Endothelial cell (in vitro differentiated cells): ENCODE data around the gene DICER1. TPM values are rescaled to one million over a fixed set of nuclear protein-coding genes. Genes with fewer than 3 reads are reported as not detected.

Source experiments
- DNase-seq: peaks from one replicate; pipeline ENCODE4 v3.0.0; 2021; ENCODE audit warnings: low spot score
- H3K27ac Mint-ChIP-seq: one replicate; pipeline ENCODE4 v1.8.0; 2021; ENCODE audit warnings: mixed read lengths, inconsistent platforms; ENCODE audit not compliant: unreplicated experiment
- H3K27me3 Mint-ChIP-seq: one replicate; pipeline ENCODE4 v1.8.0; 2021; ENCODE audit warnings: mild to moderate bottlenecking, moderate library complexity, mixed read lengths, inconsistent platforms; ENCODE audit not compliant: unreplicated experiment
- H3K36me3 Mint-ChIP-seq: one replicate; pipeline ENCODE4 v1.8.0; 2021; ENCODE audit warnings: mild to moderate bottlenecking, low read depth, mixed read lengths, inconsistent platforms; ENCODE audit not compliant: unreplicated experiment
- H3K4me1 Mint-ChIP-seq: one replicate; pipeline ENCODE4 v1.8.0; 2021; ENCODE audit warnings: mild to moderate bottlenecking, mixed read lengths, inconsistent platforms; ENCODE audit not compliant: unreplicated experiment
- H3K4me3 Mint-ChIP-seq: one replicate; pipeline ENCODE4 v1.8.0; 2021; ENCODE audit warnings: mild to moderate bottlenecking, mixed read lengths, inconsistent platforms; ENCODE audit not compliant: unreplicated experiment
- H3K9me3 Mint-ChIP-seq: one replicate; pipeline ENCODE4 v1.8.0; 2021; ENCODE audit warnings: mixed read lengths, inconsistent platforms; ENCODE audit not compliant: unreplicated experiment
- CTCF ChIP-seq: fragments of 200-600 bp; sonication (generic); IDR thresholded peaks from one replicate; pipeline ENCODE4 v1.5.0; 2021; ENCODE audit warnings: antibody characterized with exemption; ENCODE audit not compliant: unreplicated experiment
- total RNA-seq: library from RNA; stranded (reverse); fragmentation: NEBNext Ultra II Directional; extraction: Animal tissue kit (Norgen Biotek cat#: 25700); gene quantifications from one replicate; pipeline ENCODE4 v1.2.1, GENCODE V29; 2021; ENCODE audit not compliant: unreplicated experiment

The DICER1 gene
- total RNA-seq, 1 donor from 2014 or later = 69.2 TPM

DNA sequence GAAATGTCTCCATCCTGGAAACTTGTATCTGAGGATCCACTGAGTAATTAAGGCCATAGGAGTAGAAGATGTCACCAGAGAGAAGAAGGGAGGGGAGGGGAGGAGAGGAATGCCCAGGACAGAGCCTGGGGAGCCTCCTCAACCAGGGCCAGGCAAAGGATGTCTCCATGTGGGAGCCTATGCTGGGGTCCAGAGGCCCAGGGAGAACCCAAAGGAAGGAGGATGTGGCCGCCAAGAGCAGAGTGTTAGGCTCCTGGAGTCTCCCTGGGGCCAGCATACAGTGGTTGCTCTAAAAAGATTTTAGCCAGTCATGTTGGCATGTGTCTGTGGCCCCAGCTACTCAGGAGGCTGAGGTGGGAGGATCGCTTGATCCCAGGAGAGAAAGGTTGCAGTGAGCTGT is 92.6 kb downstream of the DICER1 start:
- no peak overlapping the region for H3K4me3 Mint-ChIP-seq
- TF ChIP-seq CTCF = no peak
- no peak overlapping the region for H3K27ac Mint-ChIP-seq
- H3K27me3 Mint-ChIP-seq = peaks cover 4% of the 10 kb centered on the region
- no peaks in the 10 kb centered on the region for H3K36me3 Mint-ChIP-seq
- no peaks in the 10 kb centered on the region for H3K9me3 Mint-ChIP-seq
- DNase-seq = no peak
- peaks cover 2% of the 10 kb centered on the region for H3K4me1 Mint-ChIP-seq

- peaks cover 1% of the 10 kb centered on the region for H3K27me3 Mint-ChIP-seq
- no peaks in the 10 kb centered on the region for H3K9me3 Mint-ChIP-seq
- H3K27ac Mint-ChIP-seq = no peak overlapping the region
- H3K4me3 Mint-ChIP-seq = no peak overlapping the region
- H3K36me3 Mint-ChIP-seq = no peaks in the 10 kb centered on the region
- no peak for TF ChIP-seq CTCF
- no peak for DNase-seq
- H3K4me1 Mint-ChIP-seq = peaks cover 2% of the 10 kb centered on the region
Observed at GRCh38 chr14:95064256-95064655, 93.1 kb downstream of the DICER1 start.

DNA sequence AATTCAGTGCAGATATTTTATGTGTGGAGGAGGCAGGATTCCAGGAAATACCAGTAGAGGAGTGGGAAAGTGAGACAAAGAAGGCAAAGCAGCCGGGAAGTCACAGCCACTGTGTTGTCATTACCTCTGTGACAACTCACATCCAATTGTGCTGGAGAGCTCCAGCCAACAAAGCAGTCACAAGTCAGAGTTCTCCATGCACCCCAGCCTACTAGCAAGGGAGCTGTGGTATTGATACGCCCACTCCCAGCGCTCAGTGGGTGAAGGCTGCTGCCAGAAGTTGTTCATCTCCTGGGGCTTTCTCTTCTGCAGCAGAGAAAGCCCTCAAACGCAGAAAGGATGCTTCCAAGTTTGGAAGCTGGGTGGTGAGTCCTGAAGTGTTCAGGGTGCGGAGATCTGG is 93.9 kb downstream of the DICER1 start:
- Mint-ChIP-seq H3K36me3 (no peaks in the 10 kb centered on the region), H3K9me3 (no peaks in the 10 kb centered on the region), H3K27me3 (peaks cover 1% of the 10 kb centered on the region), H3K27ac (no peak overlapping the region), H3K4me3 (no peak overlapping the region), H3K4me1 (peaks cover 2% of the 10 kb centered on the region)
- no peak for DNase-seq
- TF ChIP-seq CTCF = no peak

- H3K36me3 Mint-ChIP-seq = no peaks in the 10 kb centered on the region
- no peak overlapping the region for H3K27ac Mint-ChIP-seq
- H3K27me3 Mint-ChIP-seq = peaks cover 3% of the 10 kb centered on the region
- DNase-seq = no peak
- TF ChIP-seq CTCF = no peak
- H3K4me3 Mint-ChIP-seq = no peak overlapping the region
- H3K4me1 Mint-ChIP-seq = peaks cover 2% of the 10 kb centered on the region
- no peaks in the 10 kb centered on the region for H3K9me3 Mint-ChIP-seq
Observed at GRCh38 chr14:95062946-95063345, 94.4 kb downstream of the DICER1 start.

GRCh38 chr14:95062220-95062619 is 95.1 kb downstream of the DICER1 start:
- H3K36me3 Mint-ChIP-seq = no peaks in the 10 kb centered on the region
- H3K27me3 Mint-ChIP-seq = peaks cover 3% of the 10 kb centered on the region
- no peak for TF ChIP-seq CTCF
- H3K4me1 Mint-ChIP-seq = peaks cover 2% of the 10 kb centered on the region
- H3K27ac Mint-ChIP-seq = no peak overlapping the region
- DNase-seq = no peak
- no peak overlapping the region for H3K4me3 Mint-ChIP-seq
- no peaks in the 10 kb centered on the region for H3K9me3 Mint-ChIP-seq
